ENCODE results near the gene SERPINE3. TPM values are rescaled to one million over a fixed set of nuclear protein-coding genes. Genes with fewer than 3 reads are reported as not detected.

SERPINE3 gene
- total RNA-seq, 4 donors from 2014 or later = not detected

DNA sequence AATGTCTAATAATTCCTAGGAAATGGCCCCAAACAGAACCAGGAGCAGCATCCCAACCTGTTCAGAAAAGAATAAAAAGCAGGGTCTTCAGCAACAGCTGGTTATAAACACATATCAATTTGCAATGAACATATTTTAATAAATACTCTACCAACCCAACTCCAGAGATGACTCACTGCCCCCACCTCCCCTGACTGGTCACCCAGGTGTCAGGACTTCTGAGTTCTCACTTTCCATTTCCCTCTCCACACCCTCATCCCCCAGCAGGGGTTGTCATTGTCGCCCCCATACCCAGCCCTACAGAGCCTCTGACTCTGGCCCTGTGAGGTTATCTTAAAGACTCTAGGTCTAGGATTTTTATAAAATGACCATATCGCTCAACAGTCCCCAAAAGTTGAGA lies 6.9 kb downstream of the SERPINE3 start:
- no peaks in the 10 kb centered on the region for H3K27me3 ChIP-seq
- WGBS, 2 donors = 84% methylated on average over 2 of the region's 2 CpGs
- no peak overlapping the region for H3K4me3 ChIP-seq (replicated peaks in 1 of 3)
- no peaks in the 10 kb centered on the region for H3K36me3 ChIP-seq
- H3K4me1 ChIP-seq = no peaks in the 10 kb centered on the region
- no peak overlapping the region for H3K27ac ChIP-seq
- no peak for DNase-seq
- no peaks in the 10 kb centered on the region for H3K9me3 ChIP-seq
- TF ChIP-seq CTCF (IDR thresholded peaks at IDR 0.05) (no peak), POLR2A (IDR thresholded peaks at IDR 0.05) (no peak)
- intact Hi-C loops (cut with DNase I) = no loop called here

- DNase-seq = no peak
- WGBS, 2 donors = 84 to 97% methylated on average over 5 to 9 of the region's 9 CpGs
- H3K9me3 ChIP-seq = no peaks in the 10 kb centered on the region
- intact Hi-C loops (cut with DNase I) = no loop called here
- H3K4me3 ChIP-seq (replicated peaks in 1 of 3) = no peak overlapping the region
- TF ChIP-seq POLR2A (IDR thresholded peaks at IDR 0.05) (no peak), CTCF (IDR thresholded peaks at IDR 0.05) (no peak)
- H3K27me3 ChIP-seq = no peaks in the 10 kb centered on the region
- H3K4me1 ChIP-seq = no peaks in the 10 kb centered on the region
- no peaks in the 10 kb centered on the region for H3K36me3 ChIP-seq
- no peak overlapping the region for H3K27ac ChIP-seq
Measured at GRCh38 chr13:51347099-51347498, 7.6 kb downstream of the SERPINE3 start.

DNA sequence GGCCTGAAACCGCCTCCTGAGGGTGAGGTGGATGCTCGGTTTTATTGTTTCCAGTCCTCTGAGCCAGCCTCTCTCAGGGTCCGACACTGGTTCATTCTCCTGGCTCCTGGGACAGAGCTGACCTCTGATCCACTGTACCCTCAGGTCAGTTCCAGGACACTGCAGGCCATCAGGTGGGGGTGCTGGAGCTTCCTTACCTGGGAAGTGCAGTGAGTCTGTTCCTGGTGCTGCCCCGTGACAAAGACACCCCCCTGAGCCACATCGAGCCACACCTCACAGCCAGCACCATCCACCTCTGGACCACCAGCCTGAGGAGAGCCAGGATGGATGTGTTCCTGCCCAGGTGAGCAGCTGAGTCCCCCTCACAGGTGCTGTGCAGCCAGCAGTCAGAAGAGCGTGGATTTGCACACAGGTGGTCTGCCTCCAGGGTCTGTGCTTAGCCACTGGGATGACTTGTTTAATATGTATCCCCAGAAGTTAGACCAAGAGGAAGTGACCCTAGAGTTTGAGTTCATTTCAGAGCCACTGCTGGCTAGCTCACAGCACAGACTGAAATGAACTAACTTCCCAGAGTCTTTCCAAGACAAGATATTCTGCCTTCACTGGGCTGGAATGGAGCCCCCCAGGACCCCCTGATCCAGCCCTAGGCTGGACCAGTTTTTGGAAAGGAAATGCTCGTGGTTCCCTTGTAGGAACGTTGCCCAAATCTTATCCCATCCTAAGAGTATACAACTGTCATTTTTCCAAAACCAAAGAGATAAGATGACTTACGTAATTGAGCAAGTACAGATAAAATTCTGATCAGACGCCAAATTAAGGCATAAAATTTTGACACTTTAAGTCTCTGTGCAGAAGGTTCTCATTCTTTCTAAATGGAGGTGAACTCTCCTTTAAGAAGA lies 8.8 kb downstream of the SERPINE3 start:
- Histone ChIP-seq H3K36me3 (no peaks in the 10 kb centered on the region), H3K27ac (no peak overlapping the region), H3K4me1 (no peaks in the 10 kb centered on the region), H3K4me3 (replicated peaks in 1 of 3) (no peak overlapping the region), H3K9me3 (no peaks in the 10 kb centered on the region), H3K27me3 (no peaks in the 10 kb centered on the region)
- no peak for DNase-seq
- no peak for TF ChIP-seq CTCF (IDR thresholded peaks at IDR 0.05)
- no peak for TF ChIP-seq POLR2A (IDR thresholded peaks at IDR 0.05)
- 83 to 86% methylated on average over 10 of the region's 10 CpGs for WGBS, 2 donors
- intact Hi-C loops (cut with DNase I) = no loop called here

- H3K36me3 ChIP-seq = no peaks in the 10 kb centered on the region
- H3K4me1 ChIP-seq = no peaks in the 10 kb centered on the region
- H3K9me3 ChIP-seq = no peaks in the 10 kb centered on the region
- TF ChIP-seq POLR2A (IDR thresholded peaks at IDR 0.05) (no peak), CTCF (IDR thresholded peaks at IDR 0.05) (no peak)
- intact Hi-C loops (cut with DNase I) = no loop called here
- H3K27ac ChIP-seq = no peak overlapping the region
- H3K27me3 ChIP-seq = no peaks in the 10 kb centered on the region
- DNase-seq = no peak
- no peak overlapping the region for H3K4me3 ChIP-seq (replicated peaks in 1 of 3)
Measured at GRCh38 chr13:51349016-51349415, 9.5 kb downstream of the SERPINE3 start.

DNA sequence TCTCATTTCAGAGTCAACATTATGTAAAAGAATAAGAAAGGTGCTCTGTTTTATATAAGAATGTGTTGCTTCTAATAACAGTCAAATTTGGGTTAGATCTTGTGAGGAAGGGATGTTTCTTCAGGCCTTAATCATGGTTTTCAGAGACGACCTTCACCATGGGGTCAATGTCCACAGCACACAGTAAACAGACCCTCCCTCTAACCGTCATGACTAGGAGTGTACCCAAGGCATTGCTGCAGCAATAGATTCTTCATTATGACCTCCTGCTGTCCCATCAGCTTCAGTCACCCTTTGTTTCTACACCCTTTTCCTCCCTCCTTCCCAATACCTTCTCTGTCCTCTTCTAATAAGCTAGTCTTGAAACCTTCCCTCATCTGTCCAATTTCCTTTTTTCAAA lies 15.7 kb downstream of the SERPINE3 start:
- H3K27me3 ChIP-seq = no peaks in the 10 kb centered on the region
- no peaks in the 10 kb centered on the region for H3K36me3 ChIP-seq
- no peak overlapping the region for H3K27ac ChIP-seq
- 66 to 80% methylated on average over 2 of the region's 2 CpGs for WGBS, 2 donors
- TF ChIP-seq CTCF (IDR thresholded peaks at IDR 0.05) (no peak), POLR2A (IDR thresholded peaks at IDR 0.05) (no peak)
- no peaks in the 10 kb centered on the region for H3K4me1 ChIP-seq
- H3K4me3 ChIP-seq (replicated peaks in 1 of 3) = no peak overlapping the region
- DNase-seq = no peak
- intact Hi-C loops (cut with DNase I) = no loop called here
- H3K9me3 ChIP-seq = no peaks in the 10 kb centered on the region

All from thyroid gland (tissue), 4 donors.